HG03045 (cell line): ENCODE data around the gene CLEC12A.

Experiments used
- ATAC-seq: cut with Tn5 transposase; IDR thresholded peaks from one replicate; pipeline ENCODE4 v1.9.1; 2021; ENCODE audit warnings: mild to moderate bottlenecking, moderate library complexity; ENCODE audit not compliant: unreplicated experiment

The CLEC12A gene

GRCh38 chr12:10031771-10032175, 60.6 kb downstream of the CLEC12A start:
- ATAC-seq, result no peak

- no peak for ATAC-seq
These were observed 62.8 kb downstream of the CLEC12A start for GRCh38 chr12:10033783-10034545.
